D721Med (cell line): ENCODE measurements around the gene SCD5.

Experiments
- DNase-seq: peaks from one replicate; pipeline ENCODE4 v3.0.0; 2011; ENCODE audit warnings: low spot score; ENCODE audit not compliant: insufficient read length
- FAIRE-seq: peaks from 2 replicates; lab custom pipeline; 2011; peaks lifted over from hg19 to GRCh38; lab: Jason Lieb, UNC
- TF ChIP-seq, protein P1 (sequence below): IDR thresholded peaks from 2 replicates; pipeline ENCODE4 v1.5.1; 2012; ENCODE audit warnings: mild to moderate bottlenecking, control low read depth; ENCODE audit not compliant: insufficient read depth; ENCODE audit errors: missing control alignments

Gene SCD5

DNA sequence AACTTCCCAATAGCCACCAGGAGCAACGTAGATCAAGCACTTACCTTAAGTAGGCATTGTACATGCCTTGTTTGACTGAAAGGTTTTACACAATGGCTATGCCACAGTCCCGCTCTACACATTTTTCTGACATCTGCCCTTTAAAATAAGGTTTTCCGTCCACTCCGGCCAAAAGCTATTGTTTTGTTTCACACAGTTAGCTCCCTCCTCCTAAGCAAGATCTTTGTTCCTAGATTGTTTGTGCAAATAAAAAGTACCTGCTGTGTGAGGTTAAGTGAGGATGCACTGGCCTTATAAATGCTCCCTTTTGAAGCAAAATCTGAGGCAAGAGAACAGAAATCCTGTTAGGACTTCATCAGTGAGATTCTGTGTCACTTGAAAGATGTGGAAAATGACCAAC lies 11.8 kb downstream of the SCD5 start:
- FAIRE-seq (no peak), DNase-seq (no peak)
- TF ChIP-seq, protein P1, sequence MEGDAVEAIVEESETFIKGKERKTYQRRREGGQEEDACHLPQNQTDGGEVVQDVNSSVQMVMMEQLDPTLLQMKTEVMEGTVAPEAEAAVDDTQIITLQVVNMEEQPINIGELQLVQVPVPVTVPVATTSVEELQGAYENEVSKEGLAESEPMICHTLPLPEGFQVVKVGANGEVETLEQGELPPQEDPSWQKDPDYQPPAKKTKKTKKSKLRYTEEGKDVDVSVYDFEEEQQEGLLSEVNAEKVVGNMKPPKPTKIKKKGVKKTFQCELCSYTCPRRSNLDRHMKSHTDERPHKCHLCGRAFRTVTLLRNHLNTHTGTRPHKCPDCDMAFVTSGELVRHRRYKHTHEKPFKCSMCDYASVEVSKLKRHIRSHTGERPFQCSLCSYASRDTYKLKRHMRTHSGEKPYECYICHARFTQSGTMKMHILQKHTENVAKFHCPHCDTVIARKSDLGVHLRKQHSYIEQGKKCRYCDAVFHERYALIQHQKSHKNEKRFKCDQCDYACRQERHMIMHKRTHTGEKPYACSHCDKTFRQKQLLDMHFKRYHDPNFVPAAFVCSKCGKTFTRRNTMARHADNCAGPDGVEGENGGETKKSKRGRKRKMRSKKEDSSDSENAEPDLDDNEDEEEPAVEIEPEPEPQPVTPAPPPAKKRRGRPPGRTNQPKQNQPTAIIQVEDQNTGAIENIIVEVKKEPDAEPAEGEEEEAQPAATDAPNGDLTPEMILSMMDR = no peak

DNA sequence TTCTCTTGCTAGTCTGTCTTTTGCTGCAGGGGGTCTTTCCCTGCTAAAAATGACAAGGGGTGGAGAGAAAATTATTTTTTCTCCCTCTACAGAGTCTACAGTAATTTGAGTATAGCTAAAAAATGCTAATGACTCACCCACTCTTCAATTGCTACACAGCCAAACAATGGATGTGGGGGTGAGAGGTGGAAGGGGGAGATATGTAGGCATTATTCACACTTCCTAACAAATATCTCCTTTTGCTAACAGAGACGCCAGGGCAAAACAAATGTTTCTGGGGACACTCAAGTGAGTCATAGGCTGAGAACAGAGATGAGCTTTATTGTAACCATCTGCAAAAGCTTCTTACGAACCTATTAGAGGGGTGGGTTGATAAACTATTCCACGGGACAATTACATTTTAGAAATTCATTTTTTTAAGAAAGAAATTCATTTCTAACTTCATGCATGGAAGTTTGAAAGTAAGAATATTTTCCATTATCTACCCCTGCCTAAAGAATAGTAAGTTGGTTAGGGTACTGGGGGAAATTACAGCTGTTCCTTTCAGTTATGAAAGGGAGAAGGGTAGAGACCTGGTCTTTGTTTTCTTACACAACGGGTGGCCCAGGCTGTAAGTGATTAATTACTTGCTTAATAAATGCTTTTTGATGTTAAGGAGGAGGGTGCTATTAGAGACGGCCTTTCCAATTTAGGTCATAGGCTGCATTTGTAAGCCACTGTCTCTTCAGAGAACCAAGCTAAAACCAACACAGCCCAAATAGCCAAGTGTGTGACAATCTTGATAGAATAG lies 12.8 kb downstream of the SCD5 start:
- FAIRE-seq (no peak), DNase-seq (no peak)
- TF ChIP-seq, protein P1 = no peak

DNA sequence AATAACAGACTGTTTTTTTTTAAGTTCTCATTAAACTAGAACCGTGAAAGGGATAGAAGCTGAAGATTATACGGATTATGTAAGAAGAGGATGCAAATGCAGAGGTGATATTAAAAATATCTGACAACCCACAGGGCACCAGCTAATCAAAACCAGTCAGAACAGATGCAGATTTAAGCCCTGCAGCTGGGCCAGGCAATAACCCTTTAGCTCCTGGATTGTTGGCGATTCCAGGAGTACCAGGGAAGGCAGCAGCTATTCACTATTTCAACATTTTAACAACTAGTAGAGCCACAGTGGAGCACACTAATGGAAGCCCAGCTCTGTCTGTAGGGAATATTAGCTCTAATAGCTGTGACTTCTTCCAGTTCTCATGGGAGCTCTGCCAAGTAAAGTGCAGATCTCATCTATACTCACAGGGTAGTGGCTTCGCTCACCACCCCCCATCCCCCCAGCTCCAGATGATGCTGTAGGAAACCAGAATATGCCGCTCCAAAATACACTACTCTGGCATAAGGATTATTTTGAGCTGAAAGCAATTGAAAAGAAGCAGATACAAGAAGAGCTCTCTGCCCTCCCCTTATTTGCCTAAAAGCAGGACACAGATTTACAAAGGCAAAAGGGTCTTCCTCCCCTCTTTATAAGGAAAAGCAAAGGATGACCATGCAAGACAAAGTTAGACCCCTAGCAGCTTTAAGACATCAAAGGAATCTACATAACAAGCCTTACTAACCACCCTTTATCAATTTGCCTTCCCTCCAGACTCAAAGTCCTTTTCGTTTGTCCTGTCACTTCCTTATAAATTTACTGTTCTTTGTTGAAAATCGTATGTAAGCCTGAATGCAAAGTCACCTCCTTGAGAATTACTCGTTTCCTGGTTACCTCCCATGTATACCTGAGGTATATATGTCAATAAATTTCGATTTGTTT lies 13.7 kb downstream of the SCD5 start:
- DNase-seq (no peak), FAIRE-seq (peak; percentile 78)
- TF ChIP-seq, protein P1 = no peak

DNA sequence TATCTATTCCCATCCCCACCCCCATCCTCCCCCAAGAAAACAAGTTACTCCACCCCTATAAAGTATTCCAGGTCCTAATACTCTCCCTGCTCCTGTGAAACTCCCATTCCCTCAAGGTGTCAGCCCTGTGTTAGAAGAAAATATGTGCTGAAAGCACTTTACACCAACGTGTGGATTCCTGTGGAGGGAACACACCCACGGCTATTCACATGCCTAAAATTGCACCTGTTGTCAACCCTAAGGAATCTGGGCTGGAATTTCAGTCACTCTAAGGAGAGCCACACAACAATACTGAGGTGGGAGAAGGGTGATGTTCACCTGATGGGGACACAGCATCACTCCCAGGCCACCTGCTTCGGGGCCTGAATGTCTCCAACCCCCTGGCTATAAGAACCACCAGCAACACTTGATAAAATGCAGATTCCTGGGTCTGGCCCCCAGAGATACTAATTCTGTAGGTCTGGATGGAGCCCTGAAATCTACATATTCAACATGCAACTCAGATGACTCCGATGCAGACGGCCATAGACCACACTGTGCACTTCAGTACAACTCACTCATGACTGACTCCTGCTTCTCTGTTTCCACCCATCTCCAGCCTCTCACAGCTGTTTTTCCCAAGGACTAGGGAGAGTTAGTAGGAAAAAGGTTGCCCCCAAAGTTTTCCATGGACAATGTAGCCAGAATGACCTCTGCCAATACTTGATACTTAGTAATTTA lies 15.8 kb downstream of the SCD5 start:
- TF ChIP-seq, protein P1 = no peak
- no peak for FAIRE-seq
- no peak for DNase-seq

DNA sequence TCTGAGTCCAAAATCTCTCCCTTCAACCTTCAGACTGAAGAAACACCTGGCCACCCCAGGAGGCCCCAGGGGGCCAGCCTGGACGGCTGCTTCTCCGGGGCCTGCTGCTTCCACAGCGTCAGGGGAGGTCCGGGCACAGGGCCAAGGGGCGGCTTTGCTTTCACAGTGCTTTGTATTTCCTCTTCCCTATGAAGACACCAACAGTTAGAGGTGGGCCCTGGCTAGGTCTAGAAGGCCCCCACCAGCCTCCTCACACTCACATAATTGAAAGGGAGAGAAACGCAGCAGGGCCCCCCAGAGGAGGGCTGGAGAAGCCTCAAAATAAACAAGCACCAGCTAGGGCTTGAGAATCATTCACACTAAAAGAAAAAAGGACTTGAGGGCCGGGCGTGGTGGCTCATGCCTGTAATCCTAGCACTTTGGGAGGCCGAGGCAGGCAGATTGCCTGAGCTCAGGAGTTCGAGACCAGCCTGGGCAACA lies 17.8 kb downstream of the SCD5 start:
- DNase-seq = no peak

DNA sequence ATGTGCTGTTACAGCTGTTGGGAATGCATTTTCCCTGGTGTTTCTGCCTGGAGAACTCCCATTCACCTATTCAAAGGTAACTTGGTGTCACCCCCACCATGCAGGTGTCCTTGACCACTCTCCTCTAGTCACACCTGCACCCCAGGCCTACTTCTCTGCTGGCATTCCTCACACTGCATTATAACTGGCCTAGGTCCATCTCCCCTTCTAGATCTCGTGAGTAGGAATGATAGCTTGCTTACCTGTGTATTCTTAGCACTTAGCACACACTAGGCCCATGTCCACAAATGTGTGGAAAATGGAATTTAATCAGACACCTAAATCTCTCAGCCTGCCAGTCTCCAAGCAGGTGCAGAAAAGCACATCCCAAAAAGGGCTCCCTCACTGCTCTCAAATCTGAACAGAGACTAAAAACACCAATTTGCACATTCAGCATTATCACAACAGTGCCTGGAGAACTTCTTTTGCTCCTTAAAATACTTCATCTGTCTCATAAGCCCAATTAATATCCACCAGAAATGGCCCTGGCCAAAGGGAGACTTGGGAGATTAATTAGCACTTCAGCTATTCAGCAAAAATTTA lies 18.3 kb downstream of the SCD5 start:
- TF ChIP-seq, protein P1 = no peak
- DNase-seq = no peak
- FAIRE-seq = no peak

More for the DNA sequence above, 17.8 kb downstream of the SCD5 start:
- no peak for FAIRE-seq
- TF ChIP-seq, protein P1 = peak; percentile 10
